ENCODE data around the gene PRPF40B.
A peak's percentile ranks its signal among the peaks of the same experiment; 100 is the strongest.

Gene PRPF40B

DNA sequence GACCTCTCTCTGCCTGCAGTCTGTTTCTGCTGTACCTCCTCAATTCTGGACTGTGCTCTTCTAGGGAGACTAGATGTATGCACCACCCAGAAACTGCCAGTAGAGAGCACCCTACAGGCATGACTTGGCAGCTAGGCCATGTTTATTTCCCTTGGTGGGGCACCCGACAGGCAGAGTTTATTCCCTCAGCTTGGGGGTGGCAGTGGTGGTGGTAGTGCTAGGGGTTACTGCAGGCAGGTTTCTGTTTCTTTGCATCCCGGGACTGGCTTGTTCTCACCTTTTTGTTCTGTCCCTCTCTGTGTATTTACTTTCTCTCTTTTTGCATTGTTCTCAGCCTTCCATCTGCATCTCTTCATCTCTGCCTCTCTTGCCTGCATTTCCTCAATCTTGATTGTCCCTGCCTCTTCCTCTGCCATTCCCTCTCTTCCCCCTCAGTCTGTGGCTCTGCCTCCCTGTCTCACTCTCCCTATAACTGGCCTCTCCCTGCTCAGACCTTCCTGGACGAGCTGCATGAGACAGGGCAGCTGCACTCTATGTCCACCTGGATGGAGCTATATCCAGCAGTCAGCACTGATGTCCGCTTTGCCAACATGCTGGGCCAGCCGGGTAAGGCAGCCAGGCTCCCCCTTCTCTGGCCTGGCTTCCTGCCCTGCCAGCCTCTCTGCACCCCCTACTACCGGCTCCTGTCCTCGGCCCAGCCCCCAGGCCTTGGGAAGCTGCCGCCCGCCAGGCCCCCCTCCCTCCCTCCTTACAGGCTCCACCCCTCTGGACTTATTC is 13.8 kb downstream of the PRPF40B start:
- peak; percentile 74 for DNase-seq

DNA sequence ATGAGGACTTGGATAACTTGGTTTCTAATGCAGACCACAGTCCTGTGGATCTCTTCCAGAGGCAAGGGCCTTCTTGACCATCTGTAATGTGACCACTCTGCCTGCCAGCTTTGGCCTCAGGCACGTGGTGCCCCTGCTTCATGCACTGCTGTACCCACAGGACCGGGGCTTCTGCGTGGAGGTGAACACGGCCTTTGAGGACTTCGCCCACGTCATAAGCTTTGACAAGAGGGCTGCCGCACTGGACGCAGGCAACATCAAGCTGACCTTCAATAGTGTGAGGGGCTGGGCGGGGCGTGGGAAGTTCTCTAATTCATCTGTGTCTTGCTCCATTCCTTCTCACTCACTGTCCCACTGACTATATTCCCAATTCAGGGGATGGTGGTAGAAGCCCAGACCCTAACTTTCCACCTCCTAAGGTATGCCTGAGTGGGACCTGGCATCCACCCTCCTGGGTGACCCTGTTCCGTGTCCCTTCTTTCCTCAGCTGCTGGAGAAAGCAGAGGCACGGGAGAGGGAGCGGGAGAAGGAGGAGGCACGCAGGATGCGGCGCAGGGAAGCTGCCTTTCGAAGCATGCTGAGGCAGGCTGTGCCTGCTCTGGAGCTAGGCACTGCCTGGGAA is 18.5 kb downstream of the PRPF40B start:
- DNase-seq = no peak

DNA sequence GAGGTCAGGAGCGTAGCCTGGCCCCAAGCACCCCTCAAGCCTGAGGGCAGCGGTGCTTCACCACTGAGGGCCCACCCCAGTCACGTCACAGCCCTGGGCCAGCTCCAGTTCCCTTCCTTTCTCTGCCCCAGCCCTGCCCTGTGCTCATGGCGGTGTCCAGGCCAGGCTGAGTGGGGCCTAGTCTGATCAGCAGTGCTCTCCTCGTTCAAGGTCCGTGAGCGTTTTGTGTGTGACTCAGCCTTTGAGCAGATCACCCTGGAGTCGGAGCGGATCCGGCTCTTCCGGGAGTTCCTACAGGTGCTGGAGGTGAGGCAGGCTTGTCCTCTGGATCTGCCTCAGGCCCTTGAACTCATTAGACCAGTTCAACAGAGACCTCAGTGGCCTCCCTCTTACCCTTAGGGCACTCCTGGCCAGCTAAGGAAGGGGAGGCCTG is 19.0 kb downstream of the PRPF40B start:
- DNase-seq = no peak

DNA sequence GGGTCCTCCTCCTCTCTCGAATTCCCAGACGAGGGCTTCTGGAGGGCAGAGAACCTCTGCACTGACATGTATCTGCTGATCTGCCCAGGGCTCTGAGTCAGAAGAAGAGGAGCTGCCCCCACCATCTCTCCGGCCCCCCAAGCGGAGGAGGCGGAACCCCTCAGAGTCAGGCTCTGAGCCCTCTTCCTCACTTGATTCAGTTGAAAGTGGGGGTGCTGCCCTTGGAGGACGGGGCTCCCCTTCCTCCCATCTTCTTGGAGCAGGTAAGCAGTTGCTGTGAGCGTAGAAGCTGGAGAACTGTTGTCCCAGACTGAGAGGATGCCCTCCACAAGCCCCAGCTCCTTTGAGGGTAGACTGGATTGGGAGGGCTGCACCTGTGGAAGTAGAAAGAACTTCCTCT is 19.8 kb downstream of the PRPF40B start:
- DNase-seq = no peak

DNA sequence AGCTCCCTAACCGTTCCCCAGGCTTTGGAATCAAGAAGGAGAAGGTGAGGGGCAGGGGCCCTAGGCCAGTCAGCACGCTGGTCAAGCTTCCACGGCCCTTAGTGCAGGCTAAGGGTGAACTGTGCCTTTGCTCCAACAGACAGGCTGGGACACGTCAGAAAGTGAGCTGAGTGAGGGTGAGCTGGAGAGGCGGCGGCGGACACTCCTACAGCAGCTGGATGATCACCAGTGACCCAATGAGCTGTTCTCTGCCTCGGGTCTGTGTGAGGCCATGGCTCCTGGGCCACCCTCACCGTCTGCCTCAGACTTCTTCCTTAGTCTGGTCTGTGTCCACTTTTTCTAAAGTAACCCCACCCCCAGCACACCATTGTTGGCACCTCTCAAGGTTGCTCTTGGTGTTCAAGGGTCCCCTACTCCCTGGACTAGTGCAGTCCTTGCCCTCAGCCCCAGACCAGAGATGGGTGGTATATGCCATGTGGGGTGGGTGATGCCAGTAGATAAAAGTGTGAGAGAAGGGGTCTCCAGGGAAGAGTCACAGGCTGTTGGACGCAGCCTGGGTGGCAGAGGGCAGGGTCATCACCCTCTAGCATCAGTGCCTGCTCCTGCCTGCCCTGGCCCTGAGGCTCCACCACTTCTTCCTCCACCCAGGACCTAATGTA is 20.7 kb downstream of the PRPF40B start:
- no peak for DNase-seq

DNA sequence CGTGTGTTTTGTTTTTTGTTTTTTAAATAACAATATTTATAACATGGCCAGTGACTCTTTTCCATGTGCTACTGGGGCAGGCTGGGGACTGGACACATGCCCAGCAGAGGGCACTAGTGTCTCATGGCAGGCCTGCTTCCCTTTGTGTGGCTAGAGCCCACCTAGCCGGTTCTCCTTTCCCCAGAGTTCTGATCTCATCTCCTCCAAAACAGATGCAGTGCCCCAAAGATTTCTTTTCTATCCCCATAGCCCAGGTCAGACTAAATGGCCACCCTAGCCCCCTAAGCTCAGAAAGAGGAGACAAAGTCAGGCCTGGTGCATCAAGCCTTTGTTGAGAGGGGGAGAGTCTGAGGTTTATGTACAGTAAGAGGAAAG is 21.2 kb downstream of the PRPF40B start:
- peak; percentile 87 for DNase-seq

DNA sequence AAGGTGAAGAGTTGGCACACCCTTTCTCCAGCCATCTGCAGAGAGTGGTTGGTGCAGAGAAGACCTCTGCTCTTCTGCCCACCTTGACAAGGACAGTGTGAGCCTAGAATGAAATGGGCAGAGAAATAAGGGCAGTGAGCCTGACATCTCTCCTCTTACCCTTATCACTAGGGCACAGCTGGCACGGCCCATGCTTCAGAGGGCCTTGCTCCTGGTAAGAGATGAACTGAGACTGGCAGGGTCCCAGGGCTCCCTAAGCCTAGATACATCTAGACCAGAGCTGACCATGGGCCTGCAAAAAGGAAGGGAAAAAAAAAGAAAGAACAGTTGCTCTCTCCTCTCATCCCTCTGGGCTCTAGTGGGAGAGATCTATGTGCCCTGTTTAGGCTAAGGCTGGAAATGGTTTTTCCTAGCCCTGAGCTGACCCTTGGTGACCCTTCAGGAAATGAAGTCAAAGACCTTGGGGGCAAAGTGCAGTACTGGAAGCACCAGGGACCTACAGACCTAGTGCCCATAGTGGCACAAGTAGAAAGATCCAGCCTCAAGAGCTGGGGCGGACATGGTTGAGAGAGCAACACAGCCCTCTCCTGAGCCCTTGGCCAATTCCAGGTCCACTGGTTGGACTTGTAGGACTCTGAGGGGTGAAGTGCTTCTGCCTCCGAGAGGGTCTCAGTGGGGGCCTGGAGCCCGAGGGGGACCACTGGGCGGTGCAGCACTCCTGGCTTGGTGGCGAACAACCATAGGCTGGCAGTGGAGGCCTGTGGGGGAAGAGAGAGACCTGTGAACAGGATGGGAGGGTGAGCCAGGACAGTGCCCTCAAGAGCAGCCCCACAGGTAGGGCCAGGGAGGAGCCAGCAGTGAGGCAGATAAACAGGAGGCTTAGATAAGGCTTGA is 22.0 kb downstream of the PRPF40B start:
- no peak for DNase-seq

DNA sequence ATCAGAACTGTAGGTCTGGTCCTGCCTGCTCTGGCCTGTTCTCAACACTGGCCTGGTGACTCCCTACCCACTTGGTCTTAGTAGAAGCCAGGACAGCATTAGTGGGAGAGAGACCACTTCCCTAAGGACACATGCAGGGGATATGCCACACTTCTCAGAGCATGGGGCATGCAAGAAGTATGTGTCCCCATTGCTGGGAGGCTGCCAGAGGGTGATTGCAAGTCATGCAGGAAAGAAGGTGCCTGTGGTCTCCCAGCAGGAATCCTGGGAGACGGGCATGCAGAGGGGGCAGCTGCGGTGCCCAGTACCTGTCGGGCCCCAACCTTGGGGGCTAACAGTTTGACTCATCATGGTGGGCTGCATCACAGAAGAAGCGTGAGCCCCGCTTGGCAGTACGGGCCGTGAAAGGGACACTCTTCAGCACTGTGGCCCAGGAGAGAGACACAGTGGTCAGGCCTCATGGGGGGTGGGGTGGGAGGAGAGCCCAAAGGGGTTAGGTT is 23.0 kb downstream of the PRPF40B start:
- DNase-seq = no peak

DNA sequence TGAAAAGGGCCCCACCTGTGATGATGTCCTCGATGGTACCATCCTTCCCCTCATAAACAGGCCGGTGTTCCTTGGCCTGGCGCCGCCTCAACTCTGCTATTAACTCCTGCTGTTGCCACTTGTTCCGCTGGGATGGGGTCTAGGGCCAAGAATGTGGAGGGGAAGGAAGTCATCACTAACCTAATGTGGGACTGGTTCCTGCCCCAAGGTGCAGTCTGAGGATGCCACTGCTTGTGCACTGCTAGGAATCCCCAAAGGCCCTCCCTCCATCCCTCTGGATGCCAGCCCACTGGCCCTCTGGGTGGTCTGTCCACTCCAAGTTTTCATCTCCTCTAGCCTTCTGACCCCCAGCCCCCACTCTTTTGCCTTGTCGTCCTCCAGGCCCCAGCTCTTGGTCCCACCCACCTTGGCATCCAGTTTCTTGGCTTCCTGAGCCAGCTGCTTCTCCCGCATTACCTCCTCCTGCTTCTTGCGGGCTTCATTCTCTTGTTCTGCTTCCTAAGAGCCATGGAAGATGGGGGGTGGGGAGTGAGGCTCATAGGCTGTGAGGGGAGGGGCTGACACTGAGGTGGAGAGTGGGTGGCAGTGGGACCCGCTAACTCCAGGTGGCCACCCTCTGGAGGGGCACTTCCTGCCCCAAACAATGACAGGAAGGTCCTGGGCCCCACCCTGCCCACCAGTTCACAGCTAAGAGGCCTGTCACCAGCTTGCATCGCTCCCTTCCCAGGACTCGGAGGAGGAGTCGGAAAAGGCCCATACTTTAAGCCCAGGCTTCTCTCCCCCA is 23.7 kb downstream of the PRPF40B start:
- DNase-seq = no peak

DNA sequence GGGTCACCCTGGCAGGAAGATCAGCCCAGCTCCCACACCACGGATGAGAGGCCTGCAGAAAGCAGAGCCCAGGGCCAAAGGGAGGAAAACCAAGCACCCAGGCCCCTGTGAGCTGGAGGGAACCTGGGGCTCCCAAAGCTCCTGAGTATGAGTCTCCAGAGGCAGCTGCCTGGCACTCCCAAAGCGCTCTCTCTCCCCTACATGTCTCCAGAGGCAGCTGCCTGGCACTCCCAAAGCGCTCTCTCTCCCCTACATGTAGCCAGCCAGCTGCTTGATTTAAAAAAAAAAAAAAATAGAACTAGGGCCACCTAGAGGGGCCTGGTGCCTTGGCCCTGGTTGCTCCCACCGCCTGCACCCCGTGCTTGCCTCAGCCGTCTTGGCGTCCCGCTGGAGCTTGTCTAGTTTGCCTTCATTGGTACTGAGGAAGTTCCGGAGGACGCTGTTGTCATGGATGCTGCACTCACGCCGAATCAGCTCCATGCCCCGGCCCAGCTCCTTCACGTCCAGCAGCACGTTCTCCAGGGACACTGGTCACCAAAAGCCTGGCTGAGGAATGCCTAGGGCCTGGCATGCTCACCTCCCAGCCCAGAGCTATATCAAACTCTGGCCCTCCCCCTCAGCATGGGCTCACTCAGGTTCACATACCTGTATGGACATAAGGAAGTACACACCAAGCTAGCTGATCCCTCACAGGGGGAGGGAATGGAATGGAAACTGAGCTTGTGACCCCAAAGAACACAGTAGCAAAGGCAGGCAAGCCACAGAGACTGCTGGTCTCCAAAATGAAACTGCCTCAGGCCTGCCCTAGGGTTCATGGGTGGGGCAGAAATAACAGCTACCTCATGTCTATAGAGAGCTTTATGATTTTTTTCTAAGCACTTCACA is 24.7 kb downstream of the PRPF40B start:
- DNase-seq = no peak

DNA sequence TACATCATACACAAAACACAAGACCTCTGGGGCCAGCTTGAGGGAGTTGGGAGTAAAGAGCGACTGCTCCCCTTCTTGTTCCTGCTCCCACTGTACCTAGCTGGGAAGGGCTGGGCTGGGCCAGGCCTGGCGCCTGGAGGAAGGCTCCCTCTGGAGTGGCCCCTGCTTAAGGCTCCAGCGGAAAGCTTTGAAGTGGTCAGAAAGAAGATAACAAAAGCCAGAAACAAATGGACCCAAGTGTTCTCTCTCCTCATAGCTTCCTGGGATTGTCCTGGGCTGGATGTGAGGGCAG is 25.3 kb downstream of the PRPF40B start:
- DNase-seq = no peak

DNA sequence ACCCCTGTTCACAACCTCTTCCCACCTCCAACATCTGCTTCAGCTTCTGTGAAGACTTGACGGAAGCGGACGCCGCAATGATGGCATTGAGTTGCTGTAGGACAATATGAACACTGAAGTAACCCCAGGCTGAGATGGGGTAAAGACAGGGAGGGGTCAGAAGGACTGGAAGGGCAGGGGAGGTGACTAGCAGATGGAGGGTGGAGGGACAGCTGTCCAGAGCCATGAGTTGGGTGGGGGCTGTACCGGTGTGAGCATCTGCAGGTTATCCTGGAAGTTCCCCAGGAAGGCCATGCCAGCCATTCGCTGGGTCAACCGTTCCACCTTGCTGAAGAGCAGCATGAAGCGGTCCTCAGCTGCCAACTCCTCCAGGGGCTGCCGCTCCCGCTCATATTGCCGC is 26.1 kb downstream of the PRPF40B start:
- no peak for DNase-seq

DNA sequence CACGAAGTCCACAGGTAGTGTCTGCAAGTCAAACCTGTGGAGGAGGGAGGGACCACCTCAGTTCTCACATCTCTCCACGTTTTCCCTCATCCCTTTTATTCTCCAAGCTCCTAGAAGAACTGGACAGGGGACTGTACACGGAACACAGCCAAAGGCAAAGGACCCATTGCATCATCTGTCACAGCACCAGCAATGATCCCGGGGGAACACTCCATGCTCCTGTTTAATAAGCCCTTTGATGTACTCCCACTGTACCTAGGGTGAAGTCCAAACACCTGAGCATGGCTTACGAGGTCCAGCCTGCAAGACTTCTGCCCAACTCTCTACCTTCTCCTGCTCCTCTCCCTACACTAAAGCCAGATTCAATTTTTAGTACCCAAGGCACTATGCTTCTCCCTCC is 26.5 kb downstream of the PRPF40B start:
- DNase-seq = no peak

DNA sequence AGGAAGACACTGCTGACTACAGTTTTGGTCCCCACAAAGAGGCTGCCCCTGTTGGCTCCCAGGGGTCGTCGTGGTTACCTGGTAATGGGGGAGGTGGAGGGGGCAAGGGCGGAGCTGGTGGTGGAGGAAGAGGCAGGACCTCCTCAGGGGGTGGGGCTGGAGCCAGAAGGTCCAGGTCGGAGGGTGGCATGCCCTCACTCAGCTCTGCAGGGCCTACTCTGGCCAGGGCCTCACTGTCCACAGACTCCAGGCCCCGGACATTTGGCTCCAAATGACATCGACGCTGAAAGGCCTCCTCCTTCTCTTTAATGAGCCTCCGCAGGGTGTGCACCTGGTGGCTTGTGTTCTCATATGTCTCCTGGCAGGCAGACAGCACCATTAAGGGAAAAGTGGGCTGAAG is 28.5 kb downstream of the PRPF40B start:
- DNase-seq = no peak

DNA sequence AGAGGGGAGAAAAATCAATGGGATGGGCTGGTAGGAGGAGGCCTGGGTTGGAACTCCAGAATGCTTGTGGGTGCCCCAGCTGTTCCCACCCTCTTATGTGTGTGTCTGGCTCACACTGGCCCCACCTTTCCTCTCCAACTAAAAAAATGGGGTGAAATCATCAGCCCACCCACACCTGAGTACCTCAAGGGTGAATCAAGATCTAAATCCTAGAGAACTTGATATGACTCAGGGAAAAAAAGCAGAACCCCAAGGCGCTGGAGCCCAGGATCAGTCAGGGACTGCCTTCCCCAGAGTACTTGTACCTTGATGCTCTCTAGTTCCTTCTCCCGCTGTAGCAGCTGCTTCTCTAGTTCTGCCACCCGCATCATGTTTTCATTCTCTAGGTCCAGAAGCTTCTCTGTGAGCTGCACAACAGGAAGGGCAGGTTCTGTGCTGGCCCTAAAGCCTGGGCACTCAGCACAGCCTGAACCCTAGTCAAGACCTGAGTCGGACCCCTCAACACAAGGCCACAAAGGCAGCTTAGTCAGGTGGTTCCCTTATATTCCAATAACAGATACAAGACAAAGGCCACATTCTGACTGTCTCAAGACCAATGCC is 29.7 kb downstream of the PRPF40B start:
- no peak for DNase-seq

DNA sequence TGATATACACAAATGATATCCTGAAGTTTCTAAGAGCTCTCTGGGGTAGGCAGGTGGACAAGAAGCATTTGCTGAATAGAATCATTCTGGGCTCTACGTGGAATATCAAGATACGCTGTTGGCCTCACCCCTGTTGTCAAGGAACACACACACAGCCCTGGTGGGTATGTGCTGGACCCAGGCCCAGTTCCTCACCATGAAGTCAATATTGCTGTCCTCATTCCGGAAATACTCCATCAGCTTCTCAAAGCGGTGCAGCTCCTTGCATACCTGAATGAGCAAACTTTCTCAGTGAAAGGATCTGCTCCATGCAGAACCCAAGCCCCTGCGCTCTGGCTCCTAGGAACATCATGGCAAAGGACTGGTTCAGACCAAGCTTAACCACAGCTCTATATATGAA is 31.4 kb downstream of the PRPF40B start:
- DNase-seq = no peak

DNA sequence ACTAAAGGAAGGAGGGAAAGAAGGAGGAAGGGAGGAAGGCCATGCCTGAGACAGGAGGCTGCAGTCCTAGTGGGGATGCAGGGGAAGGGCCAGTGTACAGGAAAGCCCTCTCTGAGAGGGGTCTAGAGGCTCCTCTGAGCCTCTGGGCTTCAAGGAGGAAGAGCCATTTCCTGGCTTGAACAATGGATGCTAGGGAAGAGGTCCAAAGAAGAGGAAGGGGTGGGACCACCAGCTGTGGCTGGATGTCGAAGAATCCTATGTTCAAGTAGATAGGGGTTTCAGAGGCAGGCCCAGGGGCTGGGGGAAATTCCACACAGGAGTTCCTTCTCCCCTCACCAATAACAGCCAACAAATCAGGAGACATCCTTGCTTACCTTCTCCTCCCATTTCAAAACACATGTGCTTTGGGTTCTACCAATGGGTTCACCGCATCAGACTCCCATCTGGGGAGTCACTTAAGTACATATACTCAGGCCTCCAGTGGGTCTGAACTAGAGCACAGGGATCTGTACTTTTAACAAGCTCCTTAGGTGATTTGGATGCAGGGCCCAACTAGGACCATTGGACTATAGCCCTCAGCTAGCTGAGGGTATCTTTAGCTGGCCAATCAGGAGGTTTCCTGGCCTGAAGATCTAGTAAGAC is 32.4 kb downstream of the PRPF40B start:
- no peak for DNase-seq

DNA sequence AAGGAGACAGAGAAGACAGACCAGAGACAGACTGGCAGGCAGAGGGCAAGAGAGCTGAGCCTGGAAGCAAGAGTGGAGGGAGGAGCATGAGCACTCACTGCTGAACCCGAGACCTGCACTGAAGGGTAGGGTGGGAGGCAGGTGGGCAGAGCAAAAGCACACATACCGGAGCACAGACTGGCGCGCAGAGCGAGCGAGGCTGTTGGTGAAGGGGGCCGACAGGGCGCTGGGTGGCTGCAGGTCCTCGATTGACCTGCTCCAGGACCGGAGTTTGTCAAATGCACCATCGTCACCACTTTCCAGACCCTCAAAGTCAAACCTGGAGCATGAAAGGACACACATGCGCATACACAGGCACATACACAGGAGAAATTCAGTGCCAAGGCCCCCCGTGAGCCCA is 34.9 kb downstream of the PRPF40B start:
- DNase-seq = no peak

DNA sequence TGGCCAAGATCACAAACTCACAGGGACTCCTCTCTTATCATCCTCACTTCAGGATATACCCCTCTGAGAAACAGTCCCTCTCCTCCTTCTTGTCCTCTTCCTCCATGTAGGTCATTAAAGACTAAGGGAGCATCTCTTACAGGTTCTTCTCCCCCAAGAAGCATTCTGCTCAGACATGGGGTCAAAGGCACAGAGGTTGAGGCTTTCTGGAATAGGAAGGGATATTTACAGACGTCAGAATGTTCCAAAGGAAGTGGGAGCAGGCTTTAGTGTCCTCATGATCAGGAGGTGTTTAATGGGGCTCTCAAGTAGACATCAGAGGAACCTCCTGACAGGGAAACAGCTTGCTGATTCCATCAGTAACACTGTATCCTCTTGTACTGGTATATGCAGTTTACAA is 36.4 kb downstream of the PRPF40B start:
- DNase-seq = no peak

DNA sequence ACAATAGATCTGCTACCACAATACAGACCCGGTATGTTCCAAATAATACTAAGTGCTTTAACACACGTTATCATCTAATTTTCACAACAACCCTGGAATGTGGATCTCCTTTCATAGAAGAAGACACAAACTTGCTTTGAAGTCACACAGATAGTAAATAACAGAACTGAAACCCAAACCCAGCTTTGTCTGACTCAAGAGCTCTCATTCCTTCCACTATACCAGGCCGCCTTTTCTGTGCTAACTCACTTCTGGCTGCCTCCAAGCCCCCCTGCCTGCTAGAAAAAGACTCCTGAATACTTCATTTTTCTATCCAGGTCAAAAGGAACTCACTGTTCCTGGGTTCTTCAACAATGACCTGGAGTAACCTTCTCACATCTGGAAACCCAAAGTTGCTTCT is 37.8 kb downstream of the PRPF40B start:
- no peak for DNase-seq
